Sciatic nerve (tissue), 2 donors: ENCODE measurements around the gene MARS1. TPM values are rescaled to one million over a fixed set of nuclear protein-coding genes. Genes with fewer than 3 reads are reported as not detected.
"Not testable (repeated sequence)": the region's sequence is repeated elsewhere in the genome, so short reads cannot be mapped to it uniquely, and the experiment has no call there.

Experiments
- ATAC-seq: fragments of 200-7000 bp; cut with Tn5 transposase; one replicate; pipeline ENCODE4 v1.9.1; 2020; ENCODE audit warnings: mild to moderate bottlenecking, moderate library complexity
- DNase-seq: peaks from one replicate; pipeline ENCODE4 v3.0.0-alpha.2; 2020; ENCODE audit warnings: low spot score
- intact Hi-C: fragments of 100-400 bp; cut with DNase I; formaldehyde crosslinking; loops from one replicate; pipeline ENCODE4 v1.14.2; 2022
- total RNA-seq: library from RNA; stranded (reverse); fragmentation: NEBNext Ultra II Directional; extraction: Animal tissue kit (Norgen Biotek cat#: 25700); gene quantifications from one replicate; pipeline ENCODE4 v1.2.1, GENCODE V29; 2021
- donor health status: DM: no; HTN: no; CAD: no.
- donor health status: DM: no; HTN: no; CAD: no.

MARS1 gene
- total RNA-seq, 1 donor from 2014 or later = 121 TPM

DNA sequence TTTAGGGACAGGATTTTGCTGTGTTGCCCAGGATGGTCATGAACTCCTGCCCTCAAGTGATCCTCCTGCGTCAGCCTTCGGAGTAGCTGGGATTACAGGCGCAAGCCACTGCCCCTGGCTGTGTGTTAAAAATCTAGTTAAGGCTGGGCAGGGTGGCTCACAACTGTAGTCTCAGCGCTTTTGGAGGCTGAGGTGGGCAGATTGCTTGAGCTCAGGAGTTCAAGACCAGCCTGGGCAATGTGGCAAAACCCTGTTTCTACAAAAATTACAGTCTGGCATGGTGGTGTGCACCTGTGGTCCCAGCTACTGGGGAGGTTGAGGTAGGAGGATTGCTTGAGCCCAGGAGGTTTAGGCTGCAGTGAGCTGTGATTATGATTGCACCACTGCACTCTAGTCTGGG is 23.3 kb downstream of the MARS1 start:
- DNase-seq = no peak
- ATAC-seq = no peak
- intact Hi-C loops = no loop called here

DNA sequence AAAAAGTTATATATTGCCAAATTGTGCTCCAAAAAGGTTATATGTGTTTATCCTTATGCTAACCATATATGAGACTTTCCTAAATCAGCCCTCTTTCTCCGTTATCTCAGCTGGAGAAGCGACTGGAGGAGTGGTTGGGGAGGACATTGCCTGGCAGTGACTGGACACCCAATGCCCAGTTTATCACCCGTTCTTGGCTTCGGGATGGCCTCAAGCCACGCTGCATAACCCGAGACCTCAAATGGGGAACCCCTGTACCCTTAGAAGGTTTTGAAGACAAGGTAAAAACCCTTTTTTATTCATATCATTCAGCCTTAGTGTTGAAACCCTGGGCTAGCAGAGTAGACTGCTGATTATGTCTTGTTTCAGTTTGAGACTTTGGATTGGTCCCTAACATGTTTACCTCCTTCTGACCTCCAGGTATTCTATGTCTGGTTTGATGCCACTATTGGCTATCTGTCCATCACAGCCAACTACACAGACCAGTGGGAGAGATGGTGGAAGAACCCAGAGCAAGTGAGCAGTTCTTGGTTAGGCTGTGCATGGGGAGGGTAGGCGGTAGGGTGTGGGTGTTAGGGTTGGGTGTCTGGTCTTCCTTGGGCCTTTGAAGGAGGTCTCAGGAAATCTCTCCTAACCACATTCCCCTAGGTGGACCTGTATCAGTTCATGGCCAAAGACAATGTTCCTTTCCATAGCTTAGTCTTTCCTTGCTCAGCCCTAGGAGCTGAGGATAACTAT is 23.9 kb downstream of the MARS1 start:
- ATAC-seq = no peak
- DNase-seq = no peak
- intact Hi-C loops = no loop called here

DNA sequence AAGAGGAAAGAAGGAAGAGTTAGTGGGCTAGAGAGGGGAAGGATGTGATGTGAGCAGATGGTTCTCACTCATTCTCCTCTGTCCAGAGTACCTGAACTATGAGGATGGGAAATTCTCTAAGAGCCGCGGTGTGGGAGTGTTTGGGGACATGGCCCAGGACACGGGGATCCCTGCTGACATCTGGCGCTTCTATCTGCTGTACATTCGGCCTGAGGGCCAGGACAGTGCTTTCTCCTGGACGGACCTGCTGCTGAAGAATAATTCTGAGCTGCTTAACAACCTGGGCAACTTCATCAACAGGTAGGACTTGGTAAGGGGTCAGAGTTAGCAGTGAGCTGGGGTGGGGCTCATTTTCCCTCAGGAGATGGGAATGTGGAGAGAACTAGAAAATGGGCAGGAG is 24.8 kb downstream of the MARS1 start:
- intact Hi-C loops = no loop called here
- no peak for DNase-seq
- ATAC-seq = no peak

DNA sequence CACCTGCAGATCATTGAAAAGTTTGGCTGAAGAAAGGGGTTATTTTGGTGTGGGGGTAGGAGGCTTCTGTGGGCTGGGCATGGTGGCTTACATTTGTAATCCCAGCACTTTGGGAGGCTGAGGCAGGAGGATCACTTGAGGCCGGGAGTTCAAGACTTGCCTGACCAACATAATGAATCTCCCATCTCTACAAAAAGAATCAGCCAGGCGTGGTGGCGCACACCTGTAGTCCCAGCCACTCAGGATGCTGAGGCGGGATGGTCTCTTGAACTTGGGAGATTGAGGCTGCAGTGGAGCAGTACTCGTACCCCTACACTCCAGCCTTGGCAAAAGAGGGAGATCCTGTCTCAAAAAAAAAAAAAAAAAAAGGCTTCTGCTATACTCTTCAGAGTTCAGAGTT is 25.4 kb downstream of the MARS1 start:
- no peak for ATAC-seq
- intact Hi-C loops = no loop called here
- no peak for DNase-seq

DNA sequence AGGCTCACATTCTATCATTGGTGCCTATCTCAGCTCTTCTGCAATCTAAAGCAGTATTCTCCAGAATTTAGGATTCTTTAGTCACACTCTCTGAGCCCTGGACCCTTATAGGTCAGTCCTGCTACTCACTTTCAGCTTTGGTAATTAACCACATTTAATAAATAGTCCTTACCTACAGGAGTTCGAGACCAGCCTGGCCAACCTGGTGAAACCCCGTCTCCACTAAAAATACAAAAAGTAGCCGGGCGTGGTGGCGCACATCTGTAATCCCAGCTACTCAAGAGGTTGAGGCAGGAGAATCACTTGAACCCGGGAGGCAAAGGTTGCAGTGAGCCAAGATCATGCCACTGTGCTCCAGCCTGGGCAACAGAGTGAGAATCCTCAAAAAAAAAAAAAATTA is 25.8 kb downstream of the MARS1 start:
- intact Hi-C loops, DNase-seq, ATAC-seq: not testable (repeated sequence)

DNA sequence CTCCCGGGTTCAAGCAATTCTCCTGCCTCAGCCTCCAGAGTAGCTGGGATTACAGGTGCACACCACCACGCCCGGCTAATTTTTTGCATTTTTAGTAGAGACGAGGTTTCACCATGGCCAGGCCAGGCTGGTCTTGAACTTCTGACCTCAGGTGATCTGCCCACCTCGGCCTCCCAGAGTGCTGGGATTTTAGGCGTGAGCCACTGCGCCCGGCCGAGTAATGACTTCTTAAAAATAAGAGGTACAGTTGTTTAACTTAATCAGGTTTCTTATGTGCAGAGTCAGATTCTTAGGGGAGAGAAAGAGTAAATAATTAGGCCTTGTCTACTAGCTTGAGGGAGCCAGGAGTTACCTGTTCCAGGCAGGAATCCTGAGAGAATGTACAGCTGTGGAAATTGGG is 26.4 kb downstream of the MARS1 start:
- intact Hi-C loops, ATAC-seq, DNase-seq: not testable (repeated sequence)

DNA sequence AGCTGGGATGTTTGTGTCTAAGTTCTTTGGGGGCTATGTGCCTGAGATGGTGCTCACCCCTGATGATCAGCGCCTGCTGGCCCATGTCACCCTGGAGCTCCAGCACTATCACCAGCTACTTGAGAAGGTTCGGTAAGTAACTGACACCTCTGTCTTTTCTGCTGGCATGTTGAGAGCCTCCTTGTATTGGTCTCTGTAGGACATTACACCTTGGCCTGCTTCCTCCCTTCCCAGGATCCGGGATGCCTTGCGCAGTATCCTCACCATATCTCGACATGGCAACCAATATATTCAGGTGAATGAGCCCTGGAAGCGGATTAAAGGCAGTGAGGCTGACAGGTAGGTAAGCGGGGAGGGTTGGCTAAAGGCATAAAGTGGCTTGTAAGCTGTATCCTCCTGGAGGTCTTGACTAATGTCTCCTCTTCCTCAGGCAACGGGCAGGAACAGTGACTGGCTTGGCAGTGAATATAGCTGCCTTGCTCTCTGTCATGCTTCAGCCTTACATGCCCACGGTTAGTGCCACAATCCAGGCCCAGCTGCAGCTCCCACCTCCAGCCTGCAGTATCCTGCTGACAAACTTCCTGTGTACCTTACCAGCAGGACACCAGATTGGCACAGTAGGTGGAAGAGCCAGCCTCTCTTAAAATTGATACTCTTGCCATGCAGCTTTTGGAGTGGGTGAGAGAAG is 27.0 kb downstream of the MARS1 start:
- ATAC-seq (no peak), DNase-seq (no peak)
- intact Hi-C loops = no loop called here

DNA sequence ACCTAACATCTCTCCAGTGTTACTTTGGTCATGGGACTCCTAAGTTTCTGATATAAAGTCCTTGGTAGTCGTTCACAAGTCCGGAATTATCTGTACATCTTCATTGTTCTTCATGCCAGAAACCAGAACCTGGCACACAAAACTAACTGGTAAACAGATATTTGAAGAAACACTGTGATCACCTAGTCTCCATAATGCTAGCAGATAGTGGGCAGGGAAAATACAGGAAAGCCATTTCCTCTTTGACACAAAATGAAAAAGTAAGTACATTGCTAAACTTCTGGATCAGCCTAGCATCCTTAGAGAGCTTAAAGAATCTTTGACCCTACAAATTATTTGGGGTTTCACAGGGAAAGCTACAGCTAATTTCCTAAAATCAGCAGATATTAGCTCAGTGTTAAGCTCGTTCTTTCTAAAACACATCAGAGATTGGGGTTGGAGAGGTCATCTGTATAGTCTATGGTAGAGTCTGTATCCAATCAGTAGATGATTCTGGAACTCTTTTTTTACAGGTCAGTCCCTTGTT is 27.6 kb downstream of the MARS1 start:
- ATAC-seq = no peak
- intact Hi-C loops = no loop called here
- DNase-seq = no peak

DNA sequence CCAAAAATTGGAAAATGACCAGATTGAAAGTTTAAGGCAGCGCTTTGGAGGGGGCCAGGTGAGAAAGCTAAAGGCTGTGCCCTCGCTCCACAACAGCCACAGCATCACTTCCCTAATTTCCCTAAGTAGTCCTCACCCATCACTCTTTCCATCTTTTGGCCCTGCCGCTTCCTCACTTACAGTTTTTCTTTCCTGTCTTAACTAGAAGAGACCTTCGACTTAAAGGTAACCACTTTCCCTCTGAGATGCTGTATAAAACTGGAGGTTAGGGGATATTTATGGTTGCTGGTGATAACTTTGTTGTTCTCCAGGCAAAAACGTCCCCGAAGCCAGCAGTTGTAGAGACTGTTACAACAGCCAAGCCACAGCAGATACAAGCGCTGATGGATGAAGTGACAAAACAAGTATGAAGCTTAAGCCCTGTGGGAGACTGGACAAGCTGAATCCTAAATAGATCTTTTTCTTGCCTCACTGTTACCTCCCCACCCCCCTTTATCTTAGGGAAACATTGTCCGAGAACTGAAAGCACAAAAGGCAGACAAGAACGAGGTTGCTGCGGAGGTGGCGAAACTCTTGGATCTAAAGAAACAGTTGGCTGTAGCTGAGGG is 28.2 kb downstream of the MARS1 start:
- intact Hi-C loops = no loop called here
- ATAC-seq (no peak), DNase-seq (no peak)

DNA sequence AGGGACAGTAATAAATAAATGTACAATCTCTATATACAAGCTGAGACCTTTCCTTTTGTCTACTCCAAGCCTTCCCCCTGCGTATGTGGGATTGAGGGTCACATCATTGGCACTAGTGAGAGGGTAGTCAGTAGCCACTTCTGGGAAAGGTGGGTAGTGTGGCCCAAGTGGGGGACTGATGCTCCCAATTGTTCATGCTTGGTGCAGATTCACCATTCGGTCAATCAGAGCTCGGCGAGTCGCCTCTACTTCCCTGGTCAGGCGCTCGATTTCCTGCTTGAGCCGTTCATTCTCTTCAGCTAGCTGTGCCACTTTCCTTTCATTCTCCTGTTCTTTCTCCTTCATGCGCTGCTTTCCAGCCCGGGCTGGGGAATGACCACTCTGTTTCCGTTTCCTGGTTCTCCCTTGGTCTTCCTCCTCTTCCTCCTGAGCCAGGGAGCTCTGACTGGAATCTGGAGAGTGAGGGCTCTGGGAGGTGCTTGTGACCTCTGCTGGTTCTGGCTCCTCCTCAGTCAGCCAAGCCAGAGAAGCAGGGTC is 28.8 kb downstream of the MARS1 start:
- intact Hi-C loops = no loop called here
- DNase-seq = no peak
- ATAC-seq = no peak

DNA sequence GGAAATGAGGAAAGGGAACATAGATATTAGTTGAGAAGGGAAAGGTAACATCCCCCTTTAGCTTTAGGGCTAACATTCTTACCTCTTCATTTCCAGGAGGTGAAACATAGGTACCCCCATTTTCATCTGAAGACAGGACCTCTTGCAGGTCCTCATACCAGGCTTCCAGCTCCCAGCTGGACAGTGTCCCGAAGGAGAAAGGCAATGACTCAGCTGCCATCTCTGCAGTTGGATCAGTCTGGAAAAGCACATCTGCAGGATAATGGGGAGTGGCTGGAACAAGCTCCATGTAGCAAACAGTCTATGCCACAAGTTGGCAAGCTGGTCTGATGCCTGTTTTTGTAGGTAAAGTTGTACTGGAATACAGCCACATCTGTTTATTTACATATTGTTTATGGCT is 29.3 kb downstream of the MARS1 start:
- DNase-seq = no peak
- intact Hi-C loops = no loop called here
- no peak for ATAC-seq

DNA sequence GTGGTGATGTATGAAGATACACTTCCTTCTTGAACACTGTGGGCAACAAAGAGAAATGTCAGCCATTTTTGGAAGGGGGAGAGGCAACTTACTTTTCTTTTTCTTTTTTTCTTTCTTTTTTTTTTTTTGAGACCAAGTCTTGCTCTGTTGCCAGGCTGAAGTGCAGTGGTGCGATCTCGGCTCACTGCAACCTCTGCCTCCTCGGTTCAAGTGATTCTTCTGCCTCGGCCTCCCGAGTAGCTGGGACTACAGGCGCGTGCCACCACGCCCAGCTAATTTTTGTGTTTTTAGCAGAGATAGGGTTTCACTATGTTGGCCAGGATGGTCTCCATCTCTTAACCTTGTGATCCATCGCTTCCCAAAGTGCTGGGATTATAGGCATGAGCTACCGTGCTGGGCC is 29.9 kb downstream of the MARS1 start:
- intact Hi-C loops, DNase-seq, ATAC-seq: not testable (repeated sequence)

DNA sequence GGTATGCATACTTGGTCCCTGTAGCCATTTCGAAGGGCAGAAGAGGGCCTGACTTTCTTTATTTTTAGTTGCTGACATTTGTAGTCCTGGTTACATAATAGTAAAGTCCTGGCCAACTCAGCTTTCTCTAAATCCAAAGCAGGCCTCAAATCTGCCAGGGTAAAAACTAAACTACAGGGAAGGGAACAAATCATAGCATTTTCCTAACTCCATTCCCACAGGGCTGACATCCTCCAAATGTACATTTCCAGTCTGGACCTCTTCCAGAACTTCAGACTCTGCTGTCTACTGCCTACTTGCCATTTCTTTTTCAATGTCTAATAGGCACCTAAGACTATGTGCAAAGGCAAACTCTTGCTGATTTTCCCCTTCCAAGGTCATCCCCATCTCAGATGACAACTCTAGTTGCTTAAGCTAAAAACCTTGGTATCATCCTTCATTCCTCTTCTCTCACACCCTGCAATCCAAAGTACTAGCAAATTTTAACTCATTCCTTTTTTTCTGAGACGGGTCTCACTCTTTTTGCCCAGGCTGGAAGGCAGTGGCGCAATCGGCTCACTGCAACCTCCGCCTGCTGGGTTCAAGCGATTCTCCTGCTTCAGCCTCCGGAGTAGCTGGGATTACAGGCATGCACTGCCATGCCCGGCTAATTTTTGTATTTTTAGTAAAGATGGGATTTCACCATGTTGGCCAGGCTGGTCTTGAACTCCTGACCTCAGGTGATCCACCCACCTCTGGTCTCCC is 30.5 kb downstream of the MARS1 start:
- ATAC-seq (no peak), DNase-seq (no peak)
- intact Hi-C loops = no loop called here

DNA sequence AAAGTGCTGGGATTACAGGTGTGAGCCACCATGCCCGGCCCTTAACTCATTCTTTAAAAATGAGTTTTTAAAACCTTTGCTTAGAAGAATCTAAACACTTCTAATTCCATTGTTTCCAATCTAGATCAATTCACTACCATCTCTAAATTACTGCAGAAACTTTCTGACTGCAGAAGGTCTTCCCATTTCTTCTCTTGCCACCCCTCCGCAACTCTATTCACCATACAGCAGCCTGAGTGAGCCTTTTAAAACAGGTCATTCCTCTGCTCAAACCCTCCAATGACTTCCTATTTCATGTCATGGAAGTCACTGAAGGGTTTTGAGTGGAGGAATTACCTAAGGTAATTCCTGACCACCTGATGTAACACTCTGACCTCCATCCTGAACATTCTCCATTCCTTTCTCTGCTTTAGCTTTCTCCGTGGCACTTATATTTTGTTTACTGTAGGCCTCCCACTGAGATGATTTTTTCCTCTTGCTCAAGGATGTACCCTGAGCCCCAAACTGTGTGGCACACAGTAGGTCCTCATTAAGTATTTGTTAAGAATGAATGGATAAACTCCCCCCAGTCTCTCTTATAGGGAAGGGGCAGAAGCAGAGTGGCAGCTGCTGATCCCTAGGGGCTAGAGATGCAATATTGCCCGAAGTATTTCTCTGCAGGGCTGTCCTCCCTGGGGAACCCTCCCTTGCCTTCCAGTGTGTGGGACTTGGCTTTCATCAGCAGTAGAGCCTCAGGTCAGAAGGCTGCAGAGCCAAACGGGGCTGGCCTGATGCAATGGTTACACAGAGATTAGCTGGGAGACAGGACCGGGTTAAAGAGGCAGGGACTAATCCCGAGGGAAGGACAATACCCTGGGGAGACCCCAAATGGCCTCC is 31.3 kb downstream of the MARS1 start:
- DNase-seq (no peak), ATAC-seq (no peak)
- intact Hi-C loops = no loop called here

DNA sequence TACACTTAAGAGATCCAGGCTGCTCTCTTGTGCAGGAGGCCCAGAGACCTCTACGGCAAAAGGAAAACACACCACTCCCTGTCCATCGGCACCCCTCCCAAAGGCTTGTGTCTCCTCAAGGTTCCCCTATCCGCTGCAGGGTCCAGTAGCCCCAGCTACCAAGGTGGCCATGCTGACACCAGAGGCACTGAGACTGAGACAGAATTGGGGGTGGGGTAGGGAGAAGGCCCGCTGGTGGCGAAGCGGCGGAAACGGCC is 31.9 kb downstream of the MARS1 start:
- peak; percentile 14 for ATAC-seq
- no peak for DNase-seq
- intact Hi-C loops = no loop called here

DNA sequence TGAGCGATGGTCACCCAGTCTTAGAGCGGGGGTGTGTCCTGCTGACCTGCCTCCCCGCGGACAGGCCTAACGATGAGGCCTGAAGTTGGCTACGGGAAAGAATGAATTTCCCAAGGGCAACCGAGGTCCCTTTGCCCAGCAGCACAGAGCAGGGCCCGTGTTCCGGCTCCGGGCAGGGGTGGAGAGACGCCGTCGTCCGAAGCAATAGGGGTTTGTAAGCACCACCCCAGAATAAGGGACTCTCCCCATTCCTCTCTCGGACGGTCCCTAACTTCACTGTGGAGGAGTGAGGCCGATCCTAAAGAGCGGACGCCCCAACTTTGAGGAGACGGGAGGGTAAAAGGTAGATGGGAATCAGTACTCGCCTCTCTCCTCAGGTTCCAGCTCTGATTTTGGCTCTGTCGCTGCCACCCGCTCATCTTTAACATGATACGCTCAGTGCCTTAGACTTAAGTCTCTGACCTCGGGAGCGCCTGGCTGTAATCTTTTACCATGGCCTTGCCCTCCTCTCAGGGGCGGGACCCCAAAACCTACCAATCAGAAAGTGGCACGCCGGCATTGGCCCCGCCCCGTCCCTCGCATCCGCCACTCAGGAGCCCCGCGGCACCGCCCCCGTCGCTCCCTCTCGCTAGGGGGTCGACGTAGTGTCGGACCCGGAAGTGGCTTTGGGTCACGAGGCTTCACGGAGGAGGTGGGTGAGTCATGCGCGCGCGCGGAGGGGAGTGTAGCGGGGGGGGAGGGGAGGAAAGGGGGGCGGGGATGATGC is 32.4 kb downstream of the MARS1 start, which contains the start of gene DDIT3:
Gene DDIT3 (minus strand): TSS at position 462 of the 766 bp plus-strand sequence. CDS start 3,108 bp downstream, outside the sequence.
- intact Hi-C loops = no loop called here
- ATAC-seq = peak; percentile 91

DNA sequence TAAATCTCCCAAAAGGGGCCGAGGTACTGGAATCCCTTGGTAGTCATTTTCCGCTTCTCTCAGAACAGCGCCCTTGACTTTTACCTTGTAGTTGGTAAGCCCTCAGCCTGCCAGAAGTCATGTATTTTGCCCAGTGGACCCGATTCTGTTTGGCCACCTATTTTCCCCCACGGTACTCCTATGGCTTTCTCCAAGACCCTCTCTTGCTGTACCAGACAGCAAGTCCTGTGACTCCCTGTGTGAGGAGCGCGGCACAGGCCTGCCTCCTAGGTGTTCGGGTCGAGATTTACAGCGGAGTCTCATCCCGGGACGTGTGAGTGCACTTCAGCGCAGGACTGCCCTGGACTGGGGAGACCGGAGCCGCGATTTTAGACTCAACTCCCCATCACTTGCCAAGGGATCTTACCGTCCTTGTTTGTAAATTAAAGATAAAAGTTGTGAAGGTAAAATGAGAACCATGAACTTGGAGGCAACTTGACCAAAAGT is 33.7 kb downstream of the MARS1 start:
- intact Hi-C loops = no loop called here
- DNase-seq = peak; percentile 77
- ATAC-seq = peak; percentile 5

More for the DNA sequence above, 32.4 kb downstream of the MARS1 start, which contains the start of gene DDIT3:
- peak; percentile 100 for DNase-seq
